Stimulated activated naive B cell treated with anti-CD40 and anti-IgM and Interleukin-4, amounts not matched to agents 10 μg/mL and 1 μg/mL and 100 μg/mL, for 72 hours (primary cell): Measurements from ENCODE around the gene FTL.
A peak's percentile ranks its signal among the peaks of the same experiment; 100 is the strongest.

Experiments used
- ATAC-seq, 2 donors: fragments of 150-1000 bp; cut with Tn5 transposase; replicated peaks; 2 replicates each; pipeline ENCODE4 v1.10.0; 2021; ENCODE audit warnings: moderate library complexity in 1 of 2
- DNase-seq: peaks from one replicate; pipeline ENCODE4 v3.0.0; 2021
- H3K27ac Mint-ChIP-seq: one replicate; pipeline ENCODE4 v1.8.0; 2022; ENCODE audit warnings: mild to moderate bottlenecking, mixed read lengths
- H3K27me3 Mint-ChIP-seq, 2 donors: one replicate each; pipeline ENCODE4 v1.8.0; 2022; ENCODE audit warnings: mixed read lengths in 2 of 2
- H3K36me3 Mint-ChIP-seq, 2 donors: one replicate each; pipeline ENCODE4 v1.8.0; 2022; ENCODE audit warnings: mixed read lengths in 2 of 2, mild to moderate bottlenecking in 1 of 2
- H3K4me1 Mint-ChIP-seq, 2 donors: one replicate each; pipeline ENCODE4 v1.8.0; 2022; ENCODE audit warnings: mixed read lengths in 2 of 2, mild to moderate bottlenecking in 1 of 2
- H3K4me3 Mint-ChIP-seq, 2 donors: one replicate each; pipeline ENCODE4 v1.8.0; 2022; ENCODE audit warnings: mild to moderate bottlenecking in 2 of 2, mixed read lengths in 2 of 2, moderate library complexity in 1 of 2
- H3K9me3 Mint-ChIP-seq, 2 donors: one replicate each; pipeline ENCODE4 v1.8.0; 2022; ENCODE audit warnings: mixed read lengths in 2 of 2, mild to moderate bottlenecking in 1 of 2

The FTL gene

DNA sequence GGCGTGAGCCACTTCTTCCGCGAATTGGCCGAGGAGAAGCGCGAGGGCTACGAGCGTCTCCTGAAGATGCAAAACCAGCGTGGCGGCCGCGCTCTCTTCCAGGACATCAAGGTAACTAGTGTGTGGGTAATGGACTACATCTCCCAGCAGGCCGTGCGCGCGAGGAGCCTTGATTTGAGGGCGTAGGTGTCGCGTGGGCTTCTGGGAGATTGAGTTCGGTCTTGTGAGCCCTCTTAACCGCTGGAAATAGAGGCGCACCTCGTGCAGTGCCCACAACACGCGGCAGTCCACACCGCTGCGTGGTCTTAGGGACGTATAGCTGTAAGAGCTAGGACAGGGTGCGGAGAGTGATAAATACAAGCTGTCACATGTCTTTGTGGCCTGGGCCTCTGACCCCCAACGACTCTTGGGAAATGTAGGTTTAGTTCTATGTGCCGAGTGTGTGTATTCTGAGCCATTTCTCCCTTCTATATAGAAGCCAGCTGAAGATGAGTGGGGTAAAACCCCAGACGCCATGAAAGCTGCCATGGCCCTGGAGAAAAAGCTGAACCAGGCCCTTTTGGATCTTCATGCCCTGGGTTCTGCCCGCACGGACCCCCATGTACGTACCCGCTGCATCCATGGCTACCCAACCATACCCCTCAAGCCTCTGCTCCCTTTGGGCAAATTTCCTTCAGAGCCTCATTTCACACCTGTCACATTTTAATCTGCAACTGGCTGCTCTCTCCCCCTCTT is 864 bp downstream of the FTL start:
- Mint-ChIP-seq H3K27ac (peak overlapping the region; percentile 99), H3K4me3 (peak overlapping the region; percentile 99), H3K4me1 (peaks cover 56 to 88% of the 10 kb centered on the region in 2 donors), H3K36me3 (peaks cover 54 to 63% of the 10 kb centered on the region in 2 donors), H3K27me3 (no peaks in the 10 kb centered on the region), H3K9me3 (peaks cover 0 to 4% of the 10 kb centered on the region in 2 donors)
- ATAC-seq (peak; percentile 55 to 59), DNase-seq (peak; percentile 81)

DNA sequence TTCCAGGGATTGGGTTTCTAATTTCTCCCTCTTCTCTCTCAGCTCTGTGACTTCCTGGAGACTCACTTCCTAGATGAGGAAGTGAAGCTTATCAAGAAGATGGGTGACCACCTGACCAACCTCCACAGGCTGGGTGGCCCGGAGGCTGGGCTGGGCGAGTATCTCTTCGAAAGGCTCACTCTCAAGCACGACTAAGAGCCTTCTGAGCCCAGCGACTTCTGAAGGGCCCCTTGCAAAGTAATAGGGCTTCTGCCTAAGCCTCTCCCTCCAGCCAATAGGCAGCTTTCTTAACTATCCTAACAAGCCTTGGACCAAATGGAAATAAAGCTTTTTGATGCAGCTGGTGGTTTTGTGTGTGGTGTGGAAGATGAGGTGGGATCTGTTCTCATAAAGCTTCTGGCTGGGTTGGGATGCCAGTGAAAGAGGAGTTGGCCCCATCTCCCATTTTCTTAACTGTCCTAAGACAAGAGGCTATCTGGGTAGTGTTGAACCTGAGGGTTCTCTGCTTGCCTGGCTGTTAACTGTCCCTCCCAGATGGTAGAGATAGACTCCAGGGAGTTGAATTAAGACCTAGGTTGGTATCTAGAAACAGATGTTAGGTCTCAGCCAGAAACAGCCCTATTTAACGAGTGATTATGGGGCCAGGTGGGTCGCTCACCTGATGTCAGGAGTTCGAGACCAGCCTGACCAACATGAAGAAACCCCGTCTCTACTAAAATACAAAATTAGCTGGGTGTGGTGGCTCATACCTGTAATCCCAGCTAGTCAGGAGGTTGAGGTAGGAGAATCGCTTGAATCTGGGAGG is 1.6 kb downstream of the FTL start:
- DNase-seq = no peak
- peak overlapping the region; percentile 99 for H3K27ac Mint-ChIP-seq
- H3K4me1 Mint-ChIP-seq = peaks cover 54 to 82% of the 10 kb centered on the region in 2 donors
- peaks cover 0 to 3% of the 10 kb centered on the region in 2 donors for H3K9me3 Mint-ChIP-seq
- no peaks in the 10 kb centered on the region for H3K27me3 Mint-ChIP-seq
- peaks cover 51 to 58% of the 10 kb centered on the region in 2 donors for H3K36me3 Mint-ChIP-seq
- ATAC-seq = no peak
- H3K4me3 Mint-ChIP-seq = peak overlapping the region; percentile 99

DNA sequence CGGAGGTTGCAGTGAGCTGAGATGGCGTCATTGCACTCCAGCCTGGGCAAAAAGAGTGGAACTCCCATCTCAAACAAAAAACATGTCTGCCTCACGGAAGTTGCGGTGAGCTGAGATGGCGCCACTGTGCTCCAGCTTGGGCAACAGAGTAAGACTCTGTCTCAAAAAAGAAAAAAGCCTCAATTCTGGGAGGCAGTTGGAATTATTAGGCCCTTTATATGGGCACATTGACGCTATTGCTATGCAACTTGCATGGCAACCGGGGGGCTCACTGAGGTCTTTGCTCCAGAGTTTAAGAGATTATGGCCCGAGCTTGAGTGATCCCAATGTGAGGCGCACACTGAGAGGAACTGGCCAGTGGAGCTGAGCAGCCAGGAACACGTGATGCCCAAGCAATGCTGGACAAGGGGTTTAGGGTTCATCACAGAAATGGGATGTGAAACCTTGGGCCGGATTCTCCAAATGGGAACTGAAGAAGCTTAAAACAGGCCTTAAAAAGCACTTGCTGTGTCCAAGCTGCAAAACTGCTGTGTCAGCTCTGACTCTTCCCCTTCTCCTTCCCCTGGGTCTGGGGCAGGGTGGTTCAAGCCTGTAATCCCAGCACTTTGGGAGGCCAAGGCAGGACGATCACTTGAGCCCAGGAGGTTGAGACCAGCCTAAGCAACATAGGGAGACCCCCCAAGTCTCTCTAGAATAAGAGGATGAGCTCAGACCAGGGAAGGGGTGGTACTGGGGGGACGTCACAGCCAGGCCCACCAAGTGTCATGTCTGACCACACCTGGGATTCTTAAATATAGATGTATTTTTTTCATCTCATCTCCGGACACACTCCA is 2.5 kb downstream of the FTL start:
- Mint-ChIP-seq H3K9me3 (peaks cover 0 to 3% of the 10 kb centered on the region in 2 donors), H3K4me1 (peaks cover 46 to 74% of the 10 kb centered on the region in 2 donors), H3K27me3 (no peaks in the 10 kb centered on the region), H3K27ac (peak overlapping the region; percentile 99), H3K4me3 (peak overlapping the region; percentile 99), H3K36me3 (peaks cover 47 to 52% of the 10 kb centered on the region in 2 donors)
- DNase-seq = no peak
- ATAC-seq = no peak

DNA sequence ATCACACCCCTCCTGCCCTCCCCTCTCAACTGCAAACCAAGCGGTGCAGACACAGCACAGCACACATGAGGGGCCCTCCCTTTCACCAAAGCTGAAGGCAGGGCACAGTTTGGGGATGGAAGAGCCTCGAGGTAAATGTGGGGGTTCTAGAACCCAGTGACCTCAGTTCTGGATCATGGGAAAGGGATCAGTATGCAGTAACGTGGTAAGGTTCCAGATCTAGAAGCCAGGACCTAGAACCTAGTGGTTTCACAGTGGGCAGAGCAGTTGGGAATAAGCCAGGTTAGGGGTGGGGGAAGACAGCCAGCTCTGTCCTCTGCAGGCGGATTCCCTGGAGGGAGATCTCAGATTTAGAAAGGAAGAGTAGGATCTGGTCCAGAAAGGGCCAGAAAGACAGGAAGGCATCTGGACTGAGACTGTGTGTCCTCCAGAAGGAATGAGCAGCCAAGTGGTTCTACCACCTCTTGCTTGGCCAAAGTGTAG is 3.1 kb downstream of the FTL start:
- peak overlapping the region; percentile 99 for H3K27ac Mint-ChIP-seq
- no peaks in the 10 kb centered on the region for H3K27me3 Mint-ChIP-seq
- ATAC-seq (no peak), DNase-seq (no peak)
- peak overlapping the region in 1 of 2 donors; percentile 14 for H3K4me3 Mint-ChIP-seq
- H3K36me3 Mint-ChIP-seq = peaks cover 51 to 57% of the 10 kb centered on the region in 2 donors
- peaks cover 42 to 68% of the 10 kb centered on the region in 2 donors for H3K4me1 Mint-ChIP-seq
- peaks cover 0 to 3% of the 10 kb centered on the region in 2 donors for H3K9me3 Mint-ChIP-seq

DNA sequence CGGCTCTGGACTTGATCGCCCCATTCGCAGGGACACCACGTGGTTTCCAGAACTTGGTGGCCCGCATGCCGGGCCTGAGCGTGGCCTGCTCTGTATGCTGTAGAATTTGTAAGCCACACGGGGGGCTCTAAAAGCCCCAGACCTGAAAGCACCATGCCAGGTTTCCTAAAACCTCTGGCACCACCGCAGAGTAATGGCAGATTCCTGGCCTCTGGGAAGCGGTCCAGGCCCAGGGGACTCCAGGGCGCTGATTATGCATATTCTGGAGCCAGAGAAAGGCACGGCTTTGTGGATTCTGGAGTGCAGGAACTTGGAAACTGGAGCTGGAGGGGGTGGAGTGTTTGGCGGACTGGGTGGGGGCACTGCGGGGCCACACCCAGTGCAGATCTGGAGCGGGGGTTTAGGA is 3.7 kb downstream of the FTL start:
- Mint-ChIP-seq H3K9me3 (peaks cover 0 to 3% of the 10 kb centered on the region in 2 donors), H3K27me3 (no peaks in the 10 kb centered on the region), H3K36me3 (peaks cover 51 to 57% of the 10 kb centered on the region in 2 donors), H3K4me3 (no peak overlapping the region), H3K27ac (peak overlapping the region; percentile 47), H3K4me1 (peaks cover 38 to 62% of the 10 kb centered on the region in 2 donors)
- DNase-seq (no peak), ATAC-seq (no peak)

DNA sequence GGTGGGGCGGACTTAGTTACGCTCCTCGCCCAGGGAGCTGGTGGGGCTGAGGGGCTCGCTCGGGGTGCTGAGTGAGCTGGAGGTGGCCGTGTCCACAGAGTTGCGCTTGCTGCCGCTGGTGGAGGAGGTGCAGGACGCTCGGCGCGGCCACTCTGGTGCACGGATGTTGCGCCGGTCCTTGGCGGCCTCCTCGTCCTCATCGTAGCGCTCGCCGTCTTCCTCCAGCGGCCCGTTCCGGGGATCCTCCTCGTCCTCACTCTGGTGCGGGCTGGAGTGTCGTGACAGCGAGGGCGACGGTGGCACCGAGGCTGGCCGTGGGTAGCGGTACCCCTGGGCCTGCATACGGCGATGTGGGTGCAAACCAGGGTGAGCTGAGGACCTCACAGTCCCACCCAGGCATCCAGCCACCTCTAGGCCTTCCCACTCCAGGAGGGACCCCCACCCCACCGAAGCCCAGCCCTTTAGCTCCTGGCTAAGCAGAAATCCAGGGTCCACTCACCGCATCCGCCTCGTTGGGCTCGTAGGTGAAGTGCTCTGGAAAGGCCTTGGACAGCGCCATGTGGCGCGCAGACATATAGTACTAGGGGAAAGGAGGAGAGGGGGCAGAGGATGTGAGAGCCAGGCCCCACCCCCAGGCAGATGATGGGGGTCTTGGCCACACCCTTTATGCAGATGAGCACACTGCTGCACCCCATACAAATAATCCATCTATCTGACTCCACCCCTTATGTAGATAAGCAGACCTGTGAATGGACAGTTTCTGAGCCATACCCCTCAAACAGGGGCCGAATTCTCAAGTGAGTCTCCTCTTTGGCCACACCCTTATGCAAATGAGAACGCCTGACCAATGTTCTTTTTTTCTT is 4.4 kb downstream of the FTL start:
- ATAC-seq = no peak
- H3K4me3 Mint-ChIP-seq = no peak overlapping the region
- peaks cover 31 to 55% of the 10 kb centered on the region in 2 donors for H3K4me1 Mint-ChIP-seq
- H3K36me3 Mint-ChIP-seq = peaks cover 53 to 63% of the 10 kb centered on the region in 2 donors
- peaks cover 0 to 3% of the 10 kb centered on the region in 2 donors for H3K9me3 Mint-ChIP-seq
- no peak for DNase-seq
- H3K27me3 Mint-ChIP-seq = no peaks in the 10 kb centered on the region
- H3K27ac Mint-ChIP-seq = no peak overlapping the region

DNA sequence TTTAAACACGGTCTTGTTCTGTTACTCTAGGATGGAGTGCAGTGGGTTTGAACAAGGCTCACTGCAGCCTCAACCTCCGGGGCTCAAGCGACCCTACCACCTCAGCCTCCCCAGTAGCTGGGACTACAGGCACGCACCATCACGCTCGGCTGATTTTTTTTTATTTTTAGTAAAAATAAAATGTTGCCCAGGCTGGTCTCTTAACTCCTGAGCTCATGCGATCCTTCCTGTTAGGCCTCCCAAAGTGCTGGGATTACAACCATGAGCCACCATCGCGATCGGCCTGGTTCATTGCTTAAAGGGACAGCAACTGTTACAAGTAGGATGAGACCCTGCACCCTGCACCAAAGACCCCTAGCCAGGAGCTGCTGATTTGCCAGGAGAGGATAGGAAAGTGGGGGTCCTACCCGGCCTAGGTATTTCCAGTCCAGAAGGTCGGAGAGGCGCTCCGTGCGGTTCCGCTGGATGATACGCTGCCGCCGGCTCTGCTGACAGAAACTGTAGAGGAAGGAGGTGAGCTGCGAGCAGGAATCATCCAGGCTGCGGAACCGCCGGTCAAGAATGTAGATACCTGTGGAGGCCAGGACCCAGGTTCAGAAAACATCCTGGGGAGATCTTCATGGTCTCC is 5.1 kb downstream of the FTL start:
- Mint-ChIP-seq H3K36me3 (peaks cover 53 to 62% of the 10 kb centered on the region in 2 donors), H3K4me1 (peaks cover 26 to 47% of the 10 kb centered on the region in 2 donors), H3K9me3 (peaks cover 0 to 3% of the 10 kb centered on the region in 2 donors), H3K27ac (no peak overlapping the region), H3K27me3 (no peaks in the 10 kb centered on the region), H3K4me3 (no peak overlapping the region)
- ATAC-seq = no peak
- no peak for DNase-seq

DNA sequence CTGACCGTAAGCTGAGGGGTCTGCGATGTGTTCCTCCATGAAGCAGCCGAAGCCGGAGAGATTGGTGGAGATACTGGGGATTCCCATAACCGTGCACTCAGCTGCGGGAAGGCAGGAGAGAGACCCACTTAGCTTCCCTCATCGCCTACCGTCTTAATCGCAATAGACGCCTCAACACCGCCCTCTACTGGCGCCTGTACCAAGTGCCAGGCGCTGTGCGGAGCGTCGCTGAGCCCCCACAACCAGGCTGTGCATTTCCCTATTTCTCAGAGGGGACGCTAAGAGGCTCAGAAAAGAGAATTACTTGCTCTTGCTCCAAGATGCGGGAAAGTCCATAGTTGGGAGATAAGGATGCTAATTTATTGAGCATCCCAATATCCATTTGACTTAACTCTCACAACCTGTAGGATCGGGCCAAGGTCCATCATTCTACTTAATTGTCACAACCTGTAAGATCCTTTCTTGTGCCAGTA is 5.8 kb downstream of the FTL start:
- peak; percentile 69 for DNase-seq
- ATAC-seq = peak; percentile 76 to 81
- Mint-ChIP-seq H3K27ac (peak overlapping the region; percentile 59), H3K9me3 (peaks cover 0 to 3% of the 10 kb centered on the region in 2 donors), H3K36me3 (peaks cover 49 to 55% of the 10 kb centered on the region in 2 donors), H3K27me3 (no peaks in the 10 kb centered on the region), H3K4me1 (peaks cover 26 to 42% of the 10 kb centered on the region in 2 donors), H3K4me3 (no peak overlapping the region)

DNA sequence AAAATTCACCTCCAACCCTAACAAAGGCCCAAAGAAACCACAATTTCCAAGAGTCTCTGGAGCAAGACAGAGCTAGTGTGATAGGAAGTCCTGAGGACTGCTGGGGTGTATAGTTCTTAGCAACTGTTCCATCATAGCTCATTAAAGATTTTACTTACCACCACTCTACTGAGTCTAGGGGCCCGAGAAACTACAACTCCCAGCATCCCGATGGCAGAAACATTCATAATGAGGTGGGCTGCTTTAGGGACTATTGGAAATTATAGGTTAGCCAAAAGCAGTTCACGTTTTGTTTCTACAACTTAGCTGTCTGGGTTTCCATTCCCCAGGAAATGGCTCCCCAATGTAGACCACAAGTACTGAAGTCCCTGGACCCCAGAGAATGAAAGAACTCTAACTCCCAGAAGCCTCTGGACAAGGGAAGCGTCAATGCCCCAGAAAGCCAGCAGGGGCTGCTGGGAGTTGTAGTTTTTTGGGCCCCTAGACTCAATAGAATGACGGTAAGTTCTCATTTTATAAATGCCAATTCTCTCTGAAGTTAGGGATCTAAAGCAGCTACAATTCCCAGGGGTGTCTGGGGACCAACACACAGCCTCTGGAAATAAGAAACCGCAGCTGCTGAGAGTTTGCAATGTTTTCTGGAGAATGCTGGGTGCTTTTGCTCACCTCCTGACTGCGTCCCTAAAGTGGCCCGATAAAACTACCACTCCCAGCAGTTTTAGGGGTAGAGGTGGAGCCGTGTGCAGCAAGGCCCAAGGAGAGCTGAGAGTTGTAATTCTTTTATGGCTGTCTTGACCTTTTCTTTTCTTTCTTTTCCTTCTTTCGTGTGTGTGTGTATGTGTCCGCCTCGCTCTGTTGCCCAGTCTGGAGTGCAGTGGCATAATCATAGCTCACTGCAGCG is 11.1 kb downstream of the FTL start:
- ATAC-seq (peak; percentile 18 to 24), DNase-seq (no peak)
- peaks cover 40 to 45% of the 10 kb centered on the region in 2 donors for H3K36me3 Mint-ChIP-seq
- peak overlapping the region; percentile 42 for H3K27ac Mint-ChIP-seq
- H3K27me3 Mint-ChIP-seq = no peaks in the 10 kb centered on the region
- no peak overlapping the region for H3K4me3 Mint-ChIP-seq
- H3K9me3 Mint-ChIP-seq = peaks cover 1 to 3% of the 10 kb centered on the region in 2 donors
- H3K4me1 Mint-ChIP-seq = peaks cover 17 to 32% of the 10 kb centered on the region in 2 donors

DNA sequence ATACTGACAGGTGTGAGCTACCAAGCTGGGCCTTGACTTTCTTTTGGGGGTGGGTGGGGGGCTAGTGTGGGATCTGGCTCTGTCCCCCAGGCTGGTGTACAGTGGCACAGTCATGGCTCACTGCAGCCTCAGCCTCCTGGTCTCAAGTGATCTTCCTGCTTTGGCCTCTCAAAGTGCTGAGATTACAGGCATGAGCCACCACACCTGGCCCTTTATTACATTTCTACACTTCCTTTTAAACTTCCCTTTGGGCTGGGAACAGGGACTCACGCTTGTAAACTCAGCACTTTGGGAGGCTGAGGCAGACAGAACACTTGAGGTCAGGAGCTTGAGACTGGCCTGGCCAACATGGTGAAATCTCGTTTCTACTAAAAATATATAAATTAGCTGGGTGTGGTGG is 12.0 kb downstream of the FTL start:
- H3K4me3 Mint-ChIP-seq = no peak overlapping the region
- H3K36me3 Mint-ChIP-seq = peaks cover 45 to 54% of the 10 kb centered on the region in 2 donors
- no peak overlapping the region for H3K27ac Mint-ChIP-seq
- H3K9me3 Mint-ChIP-seq = peaks cover 1 to 3% of the 10 kb centered on the region in 2 donors
- peaks cover 23 to 38% of the 10 kb centered on the region in 2 donors for H3K4me1 Mint-ChIP-seq
- DNase-seq = no peak
- no peaks in the 10 kb centered on the region for H3K27me3 Mint-ChIP-seq
- no peak for ATAC-seq

DNA sequence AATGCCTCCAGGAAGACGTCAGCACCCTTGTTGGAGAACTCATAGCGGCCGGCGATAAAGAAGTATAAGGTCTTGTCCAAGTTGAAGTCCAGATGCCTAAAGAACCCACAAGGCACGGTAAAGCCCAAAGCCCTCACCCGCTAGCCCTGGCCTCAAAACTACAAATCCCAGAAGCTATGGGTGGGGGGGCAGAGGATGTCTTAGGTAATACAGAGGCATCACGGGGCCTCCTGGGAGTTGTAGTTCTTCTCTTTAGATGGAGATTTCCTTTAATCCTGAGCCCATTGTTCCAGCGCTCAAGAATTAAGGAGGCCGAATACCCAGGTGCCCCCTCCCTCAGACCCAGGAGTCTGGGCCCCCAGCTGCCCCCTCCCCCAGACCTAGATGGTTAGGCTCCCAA is 17.2 kb downstream of the FTL start:
- no peaks in the 10 kb centered on the region for H3K27me3 Mint-ChIP-seq
- H3K9me3 Mint-ChIP-seq = no peaks in the 10 kb centered on the region
- H3K36me3 Mint-ChIP-seq = peaks cover 54 to 71% of the 10 kb centered on the region in 2 donors
- ATAC-seq (no peak), DNase-seq (no peak)
- H3K27ac Mint-ChIP-seq = peak overlapping the region; percentile 81
- H3K4me3 Mint-ChIP-seq = no peak overlapping the region
- peaks cover 28 to 50% of the 10 kb centered on the region in 2 donors for H3K4me1 Mint-ChIP-seq

DNA sequence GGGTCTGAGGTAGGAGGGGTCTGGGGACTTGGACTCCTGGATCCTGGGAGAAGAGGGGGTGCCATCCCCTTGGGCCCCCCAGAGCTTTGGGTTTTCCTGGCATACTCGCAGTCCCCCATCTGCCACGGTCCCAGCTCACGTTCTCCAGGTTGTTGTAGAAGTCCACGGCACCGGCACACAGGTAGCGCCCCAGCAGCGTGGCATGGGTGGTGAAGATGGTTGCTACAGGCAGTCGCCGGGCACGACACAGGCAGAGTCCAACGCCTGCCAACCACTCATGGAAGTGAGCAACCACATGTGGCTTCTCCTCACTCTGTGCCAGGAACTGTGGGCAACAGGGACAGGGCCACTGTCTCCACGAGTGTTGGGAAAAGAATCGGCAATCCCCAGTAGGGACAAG is 20.6 kb downstream of the FTL start:
- Mint-ChIP-seq H3K4me1 (peaks cover 26 to 52% of the 10 kb centered on the region in 2 donors), H3K27ac (no peak overlapping the region), H3K36me3 (peaks cover 62 to 79% of the 10 kb centered on the region in 2 donors), H3K27me3 (no peaks in the 10 kb centered on the region), H3K9me3 (no peaks in the 10 kb centered on the region), H3K4me3 (no peak overlapping the region)
- no peak for ATAC-seq
- DNase-seq = no peak
